Measurements from ENCODE around the gene GALNT16.

GALNT16 gene

DNA sequence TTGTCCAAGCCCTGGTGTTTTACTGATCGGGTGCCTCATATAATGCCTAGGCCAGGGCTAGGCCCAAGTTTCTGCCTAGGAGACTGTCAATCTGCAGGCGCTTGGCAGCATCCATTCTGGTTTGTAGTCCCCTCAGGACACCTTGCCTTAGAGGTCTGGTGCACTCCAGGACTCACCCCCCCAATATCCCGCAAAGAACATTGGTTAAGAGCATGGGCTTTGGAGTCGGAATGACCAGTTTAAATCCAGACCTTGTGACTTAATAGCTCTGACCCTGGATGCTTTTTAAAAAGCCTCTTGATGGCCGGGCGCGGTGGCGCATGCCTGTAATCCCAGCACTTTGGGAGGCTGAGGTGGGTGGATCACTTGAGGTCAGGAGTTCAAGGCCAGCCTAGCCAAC lies 60.0 kb downstream of the GALNT16 start:
- no peak for DNase-seq (ENCODE audit: low read depth)
- H3K4me3 ChIP-seq (ENCODE audit: control insufficient read depth, low read depth, low read length): no peak overlapping the region
- TF ChIP-seq CTCF (conservative IDR thresholded peaks at IDR 0.05; ENCODE audit: control insufficient read depth, insufficient read depth, low read depth, low read length): no peak

- DNase-seq (ENCODE audit: low read depth): no peak
- TF ChIP-seq CTCF (conservative IDR thresholded peaks at IDR 0.05; ENCODE audit: control insufficient read depth, insufficient read depth, low read depth, low read length): no peak
- no peak overlapping the region for H3K4me3 ChIP-seq (ENCODE audit: control insufficient read depth, low read depth, low read length)
Measured at GRCh38 chr14:69320581-69321365, 60.8 kb downstream of the GALNT16 start.

DNA sequence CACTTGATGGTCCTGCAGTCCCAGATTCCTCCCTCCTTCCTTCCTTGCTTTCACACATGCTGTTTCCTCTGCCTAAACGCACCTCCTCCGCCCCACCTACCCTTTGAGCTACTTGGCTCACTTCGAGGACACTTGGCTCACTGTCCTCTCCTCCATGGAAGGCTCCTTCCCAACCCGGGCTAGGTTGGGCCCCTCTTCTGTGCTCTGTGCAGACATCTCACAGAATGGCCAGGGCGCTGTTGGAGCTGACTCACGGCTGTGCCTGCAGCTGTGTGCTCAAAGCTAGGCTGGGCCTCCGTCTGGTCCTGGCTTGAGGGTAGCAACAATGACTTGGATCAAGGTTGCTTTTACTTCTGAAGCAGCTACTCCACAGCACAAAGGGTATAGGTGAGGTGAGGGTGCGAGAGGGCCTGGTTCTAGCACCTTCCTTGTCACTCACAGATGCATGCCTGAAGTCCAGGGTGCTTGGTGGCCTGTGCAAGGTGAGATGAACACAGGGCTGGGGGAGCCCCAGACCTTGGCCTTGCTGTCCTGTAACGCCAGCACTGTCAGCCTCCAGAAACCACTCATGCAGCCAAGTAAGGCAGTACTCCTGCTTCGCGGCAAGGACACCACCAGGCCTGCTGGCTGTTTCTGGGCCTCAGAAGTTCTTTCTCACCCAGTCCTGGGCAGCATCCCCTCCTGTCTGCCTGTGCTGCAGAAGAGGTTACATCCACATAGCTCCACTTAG lies 61.8 kb downstream of the GALNT16 start:
- peak; percentile 56 for DNase-seq (ENCODE audit: low read depth)
- TF ChIP-seq CTCF (conservative IDR thresholded peaks at IDR 0.05; ENCODE audit: control insufficient read depth, insufficient read depth, low read depth, low read length): no peak
- no peak overlapping the region for H3K4me3 ChIP-seq (ENCODE audit: control insufficient read depth, low read depth, low read length)

DNA sequence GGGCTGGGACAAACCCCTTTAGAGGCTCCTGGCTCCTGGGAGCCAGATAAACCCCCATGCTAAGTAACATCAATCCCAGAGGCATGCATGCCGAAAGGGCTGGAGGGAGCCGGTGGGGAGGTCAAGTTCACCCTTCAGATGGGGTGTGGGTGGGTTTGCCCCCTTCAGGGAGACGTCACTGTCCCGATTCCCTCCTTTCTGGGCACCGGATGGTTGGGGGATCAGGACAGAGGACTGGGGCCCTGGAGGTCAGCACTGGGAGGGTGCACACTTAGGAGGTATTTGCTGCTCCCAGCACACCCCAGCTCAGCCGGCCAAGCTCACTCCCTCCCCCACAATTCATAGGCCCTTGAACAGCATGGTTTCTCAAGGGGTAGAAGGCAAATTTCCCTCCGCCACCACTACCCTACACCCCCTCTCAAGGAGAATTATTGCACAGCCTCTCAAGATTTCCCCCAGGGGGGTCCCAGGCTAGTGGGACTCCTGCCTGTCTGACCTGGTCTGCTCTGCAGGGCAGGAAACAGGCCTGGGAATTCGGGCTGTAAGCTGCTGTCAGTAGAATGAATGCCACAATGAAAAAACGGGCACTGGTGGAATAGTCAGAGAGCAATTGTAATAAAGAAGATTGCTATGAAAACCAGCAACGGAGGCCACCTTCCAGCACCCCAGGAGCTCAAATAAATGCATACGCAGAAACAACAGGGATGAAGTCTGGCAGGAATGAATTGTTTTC lies 63.5 kb downstream of the GALNT16 start:
- no peak for DNase-seq (ENCODE audit: low read depth)
- no peak for TF ChIP-seq CTCF (conservative IDR thresholded peaks at IDR 0.05; ENCODE audit: control insufficient read depth, insufficient read depth, low read depth, low read length)
- H3K4me3 ChIP-seq (ENCODE audit: control insufficient read depth, low read depth, low read length): no peak overlapping the region

GRCh38 chr14:69323999-69324282 lies 64.0 kb downstream of the GALNT16 start:
- DNase-seq (ENCODE audit: low read depth): no peak
- H3K4me3 ChIP-seq (ENCODE audit: control insufficient read depth, low read depth, low read length): no peak overlapping the region
- TF ChIP-seq CTCF (conservative IDR thresholded peaks at IDR 0.05; ENCODE audit: control insufficient read depth, insufficient read depth, low read depth, low read length): no peak

GRCh38 chr14:69324341-69324931 lies 64.5 kb downstream of the GALNT16 start:
- TF ChIP-seq CTCF (conservative IDR thresholded peaks at IDR 0.05; ENCODE audit: control insufficient read depth, insufficient read depth, low read depth, low read length): no peak
- no peak for DNase-seq (ENCODE audit: low read depth)
- no peak overlapping the region for H3K4me3 ChIP-seq (ENCODE audit: control insufficient read depth, low read depth, low read length)
